Thyroid gland (tissue), 4 donors: ENCODE results near the gene OR14A2.

Experiments used
- CTCF ChIP-seq, 6 experiments: fragments of 200-600 bp in 3 of 6; fragments of 450-650 bp in 3 of 6; sonication (generic) in 3 of 6; IDR thresholded peaks; one replicate each; pipeline ENCODE4 v1.5.1; 2016 to 2019; ENCODE audit warnings: antibody characterized with exemption in 6 of 6, mild to moderate bottlenecking in 2 of 6, inconsistent platforms in 1 of 6, moderate library complexity in 1 of 6
- POLR2A ChIP-seq, 2 donors: fragments of 450-650 bp; IDR thresholded peaks; one replicate each; pipeline ENCODE4 v1.6.1; 2017; ENCODE audit warnings: antibody characterized with exemption in 2 of 2, mild to moderate bottlenecking in 2 of 2, moderate library complexity in 1 of 2

- TF ChIP-seq CTCF (IDR thresholded peaks at IDR 0.05) (no peak), POLR2A (IDR thresholded peaks at IDR 0.05) (no peak)
These were observed 31.4 kb downstream of the OR14A2 start, which contains the start of gene OR6F1 for GRCh38 chr1:247716546-247716945.
